Mononuclear cell (primary cell): Measurements from ENCODE around the gene ITGA3. TPM values are rescaled to one million over a fixed set of nuclear protein-coding genes. Genes with fewer than 3 reads are reported as not detected.
"Not testable (repeated sequence)": the region's sequence is repeated elsewhere in the genome, so short reads cannot be mapped to it uniquely, and the experiment has no call there.

ENCODE experiments used
- H3K27me3 ChIP-seq: 2 replicates; pipeline ENCODE4 v1.6.0; 2011; ENCODE audit warnings: low read length, control low read depth; ENCODE audit not compliant: insufficient read depth
- H3K4me1 ChIP-seq: 2 replicates; pipeline ENCODE4 v1.5.1; 2011; ENCODE audit warnings: mild to moderate bottlenecking, low read length, control low read depth; ENCODE audit not compliant: insufficient read depth
- H3K4me3 ChIP-seq: 2 replicates; pipeline ENCODE4 v1.5.1; 2011; ENCODE audit warnings: mild to moderate bottlenecking, low read length, moderate library complexity
- H3K9me3 ChIP-seq: 2 replicates; pipeline ENCODE4 v1.5.1; 2011; ENCODE audit warnings: low read depth, mild to moderate bottlenecking, control low read depth, low read length
- total RNA-seq: library from RNA; depleted of rRNA; stranded (reverse); fragments of >200 nt; gene quantifications from one replicate; pipeline ENCODE4 v1.2.3, GENCODE V29; 2012

The ITGA3 gene
- total RNA-seq, 1 donor, result 1.7 TPM

DNA sequence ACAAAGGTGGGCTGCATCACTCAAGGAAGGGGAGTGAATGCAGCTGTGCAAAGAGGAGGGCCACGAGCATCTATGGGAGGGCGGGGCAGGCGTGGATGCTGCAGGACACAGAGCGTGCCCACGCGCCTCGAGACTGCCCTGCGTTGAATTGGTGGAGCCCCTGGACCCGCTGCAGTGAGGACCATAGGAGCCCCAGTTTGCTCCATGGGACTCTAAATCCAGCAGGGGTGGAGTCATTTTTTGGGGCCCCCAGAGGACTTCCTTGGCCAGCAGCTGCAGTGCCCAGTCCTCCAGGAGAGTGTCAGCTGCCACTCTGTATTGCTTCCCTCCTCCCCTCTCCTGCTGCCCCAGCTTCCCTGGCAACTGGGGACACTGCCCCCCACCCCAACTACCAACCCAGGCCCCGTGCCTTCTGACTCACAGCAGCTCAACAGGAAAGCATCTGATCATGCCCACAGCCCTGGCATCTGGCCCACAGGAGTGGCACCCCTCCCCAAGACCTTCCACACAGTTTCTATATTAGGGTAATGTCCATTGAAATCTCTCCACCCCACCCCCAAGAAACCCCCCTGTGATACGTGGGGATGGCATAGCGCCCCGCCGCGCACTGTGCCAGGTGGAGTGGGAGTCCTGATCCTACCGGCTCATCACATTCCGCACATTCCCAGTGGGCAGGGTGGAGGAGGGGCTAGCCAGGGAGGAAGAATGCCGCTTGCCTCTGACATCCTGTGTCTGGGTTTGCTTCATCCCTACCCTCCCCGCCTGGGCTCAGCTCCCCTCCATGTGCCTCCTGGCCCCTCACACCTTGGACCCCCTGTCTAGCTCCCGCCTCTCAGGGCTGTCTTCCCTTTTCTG, 27.8 kb upstream of the ITGA3 start:
- no peak overlapping the region for H3K4me3 ChIP-seq
- H3K27me3 ChIP-seq, result peaks cover 7% of the 10 kb centered on the region
- peaks cover 9% of the 10 kb centered on the region for H3K4me1 ChIP-seq
- H3K9me3 ChIP-seq, result no peaks in the 10 kb centered on the region

GRCh38 chr17:50028736-50029120, 27.2 kb upstream of the ITGA3 start:
- no peak overlapping the region for H3K4me3 ChIP-seq
- peaks cover 9% of the 10 kb centered on the region for H3K4me1 ChIP-seq
- no peaks in the 10 kb centered on the region for H3K9me3 ChIP-seq
- peaks cover 7% of the 10 kb centered on the region for H3K27me3 ChIP-seq

- H3K4me3 ChIP-seq, result no peak overlapping the region
- H3K4me1 ChIP-seq, result peaks cover 9% of the 10 kb centered on the region
- H3K27me3 ChIP-seq, result peaks cover 7% of the 10 kb centered on the region
- no peaks in the 10 kb centered on the region for H3K9me3 ChIP-seq
Observed at GRCh38 chr17:50029185-50029584, 26.7 kb upstream of the ITGA3 start.

- Histone ChIP-seq H3K9me3 (no peaks in the 10 kb centered on the region), H3K4me3 (no peak overlapping the region), H3K4me1 (no peaks in the 10 kb centered on the region), H3K27me3 (no peaks in the 10 kb centered on the region)
Observed at GRCh38 chr17:50033316-50033715, 22.6 kb upstream of the ITGA3 start.

DNA sequence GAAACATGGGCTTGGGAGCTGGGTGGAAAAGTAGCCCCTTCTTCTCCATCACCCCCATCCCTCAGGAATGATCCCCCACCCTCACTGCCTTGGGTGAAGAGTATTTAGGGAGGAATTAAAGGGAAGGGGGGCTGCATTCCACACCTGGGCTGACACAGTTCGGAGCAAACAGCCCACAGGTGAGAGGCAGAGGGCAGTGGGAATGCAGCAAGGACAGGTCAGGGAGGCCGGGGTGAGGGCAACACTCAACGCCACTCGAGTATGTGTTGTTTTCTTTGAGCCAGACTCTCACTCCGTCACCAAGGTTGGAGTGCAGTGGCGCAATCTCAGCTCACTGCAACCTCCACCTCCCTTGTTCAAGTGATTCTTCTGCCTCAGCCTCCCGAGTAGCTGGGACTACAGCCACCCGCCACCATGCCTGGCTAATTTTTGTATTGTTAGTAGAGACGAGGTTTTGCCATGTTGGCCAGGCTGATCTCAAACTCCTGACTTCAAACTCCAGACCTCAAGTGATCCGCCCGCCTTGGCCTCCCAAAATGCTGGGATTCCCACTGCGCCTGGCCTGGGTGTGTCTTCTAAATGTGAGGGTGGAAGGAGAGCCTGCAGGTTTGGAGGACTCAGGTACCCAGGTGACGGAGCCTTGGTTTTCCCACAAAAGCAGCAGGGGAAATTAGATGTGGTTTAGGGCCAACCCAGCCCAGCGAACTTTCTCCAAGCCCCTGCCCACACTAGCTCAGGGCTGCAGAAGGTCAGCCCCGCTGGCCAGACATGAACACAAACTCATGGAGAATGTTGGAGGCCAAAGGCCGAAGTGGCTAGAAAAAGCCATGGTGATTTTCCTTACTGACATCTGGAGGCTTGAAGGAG, 21.2 kb upstream of the ITGA3 start:
- no peaks in the 10 kb centered on the region for H3K9me3 ChIP-seq
- H3K4me1 ChIP-seq, result no peaks in the 10 kb centered on the region
- H3K4me3 ChIP-seq, result no peak overlapping the region
- H3K27me3 ChIP-seq, result no peaks in the 10 kb centered on the region

DNA sequence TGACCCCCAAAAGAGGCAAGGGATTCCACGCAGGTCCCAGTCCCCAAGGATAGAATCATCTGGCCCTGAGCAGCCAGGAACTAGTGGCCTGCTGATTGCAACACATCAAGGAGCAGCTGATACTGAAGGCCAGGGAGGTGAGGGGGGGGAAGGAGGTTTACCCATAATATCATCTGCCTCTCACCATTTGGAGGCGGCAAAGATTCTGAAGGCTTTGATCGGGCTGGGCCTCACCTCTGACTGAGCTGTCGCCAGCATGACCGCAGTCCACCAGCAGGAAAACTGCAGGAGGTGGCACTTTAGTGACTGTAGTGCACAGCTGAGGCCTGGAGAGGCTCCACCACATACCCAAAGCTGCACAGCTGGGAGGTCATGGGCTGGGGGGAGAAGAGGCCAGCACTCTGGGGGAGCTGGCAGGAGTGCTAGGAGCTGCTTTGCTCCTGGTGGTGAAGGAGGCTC, 20.5 kb upstream of the ITGA3 start:
- Histone ChIP-seq H3K4me3 (no peak overlapping the region), H3K4me1 (no peaks in the 10 kb centered on the region), H3K9me3 (no peaks in the 10 kb centered on the region), H3K27me3 (no peaks in the 10 kb centered on the region)

- Histone ChIP-seq H3K4me3 (no peak overlapping the region), H3K9me3 (no peaks in the 10 kb centered on the region), H3K4me1 (no peaks in the 10 kb centered on the region), H3K27me3 (no peaks in the 10 kb centered on the region)
Observed at GRCh38 chr17:50035945-50036344, 20.0 kb upstream of the ITGA3 start.

GRCh38 chr17:50036455-50037261, 19.3 kb upstream of the ITGA3 start:
- no peaks in the 10 kb centered on the region for H3K27me3 ChIP-seq
- no peak overlapping the region for H3K4me3 ChIP-seq
- H3K9me3 ChIP-seq, result no peaks in the 10 kb centered on the region
- H3K4me1 ChIP-seq, result no peaks in the 10 kb centered on the region

DNA sequence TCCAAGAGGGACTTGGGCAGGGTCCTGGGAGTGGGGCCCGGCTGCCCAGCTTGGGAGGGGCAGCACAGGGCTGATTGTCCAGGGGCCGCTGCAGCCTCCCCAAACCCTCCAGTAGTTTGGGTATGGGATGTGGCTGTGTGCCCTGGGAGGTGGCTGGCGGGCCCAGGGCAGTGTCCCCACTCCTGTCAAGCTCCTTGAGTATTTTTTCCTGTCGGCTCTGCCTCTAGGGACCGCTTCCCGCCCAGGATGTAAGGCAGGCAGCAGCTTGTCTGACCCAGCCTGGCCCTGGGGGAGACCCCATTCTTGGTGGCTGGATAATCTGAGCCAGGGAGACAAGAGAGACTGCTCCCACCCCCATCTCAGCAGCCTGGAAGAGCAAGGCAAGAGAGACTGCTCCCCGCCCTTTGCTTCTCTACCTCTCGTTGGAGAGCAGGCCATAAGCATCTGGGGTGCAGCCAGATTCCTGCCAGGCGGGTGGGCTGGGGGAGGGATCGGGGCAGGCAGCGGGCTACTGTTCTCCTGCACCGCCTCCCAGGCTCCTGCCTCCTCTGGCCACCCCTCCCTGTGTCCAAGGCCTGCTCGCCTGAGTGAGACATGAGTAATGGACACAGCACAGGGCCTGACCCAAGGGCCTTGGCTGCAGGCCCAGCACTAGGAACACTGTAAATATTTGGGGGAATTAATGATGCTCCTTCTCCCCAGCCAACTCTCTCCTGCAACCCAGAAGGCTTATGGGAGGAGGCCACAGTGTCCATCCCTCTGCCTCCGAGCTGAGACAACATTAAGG, 18.4 kb upstream of the ITGA3 start:
- no peaks in the 10 kb centered on the region for H3K9me3 ChIP-seq
- H3K27me3 ChIP-seq, result no peaks in the 10 kb centered on the region
- H3K4me3 ChIP-seq, result no peak overlapping the region
- no peaks in the 10 kb centered on the region for H3K4me1 ChIP-seq

DNA sequence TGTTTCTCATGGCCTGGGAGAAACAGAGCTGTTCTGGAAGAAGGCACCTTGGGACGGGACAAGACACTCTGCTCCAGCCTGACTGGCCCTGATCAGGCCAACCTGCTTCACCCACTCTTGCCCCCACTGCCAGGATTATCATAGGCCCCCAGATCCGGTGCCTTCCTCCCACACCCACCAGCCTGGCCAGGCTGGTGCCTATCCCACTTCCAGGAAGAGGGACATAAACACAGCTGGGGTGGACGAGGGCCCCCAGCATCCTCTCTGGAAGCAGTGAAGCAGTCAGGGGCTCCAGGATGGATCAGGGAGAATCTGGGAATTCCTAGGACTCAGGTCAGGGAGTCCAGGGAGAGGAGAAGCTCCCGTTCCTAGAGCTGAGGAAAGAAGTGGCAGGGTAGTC, 16.9 kb upstream of the ITGA3 start:
- no peaks in the 10 kb centered on the region for H3K9me3 ChIP-seq
- no peak overlapping the region for H3K4me3 ChIP-seq
- H3K27me3 ChIP-seq, result no peaks in the 10 kb centered on the region
- H3K4me1 ChIP-seq, result no peaks in the 10 kb centered on the region

DNA sequence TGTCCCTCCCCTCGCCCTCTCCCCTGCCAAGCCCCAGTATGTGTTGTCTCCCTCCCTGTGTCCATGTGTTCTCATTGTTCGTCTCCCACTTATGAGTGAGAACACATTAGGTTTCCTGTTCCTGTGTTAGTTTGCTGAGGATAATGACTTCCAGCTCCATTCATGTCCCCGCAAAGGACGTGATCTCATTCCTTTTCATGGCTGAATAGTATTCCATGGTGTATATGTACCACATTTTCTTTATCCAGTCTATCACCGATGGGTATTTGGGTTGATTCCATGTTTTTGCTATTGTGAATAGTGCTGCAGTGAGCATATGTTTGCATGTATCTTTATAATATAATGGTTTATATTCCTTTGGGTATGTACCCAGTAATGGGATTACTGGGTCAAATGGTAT, 15.4 kb upstream of the ITGA3 start:
- not testable (repeated sequence) for H3K4me3 ChIP-seq, H3K27me3 ChIP-seq, H3K9me3 ChIP-seq, H3K4me1 ChIP-seq

DNA sequence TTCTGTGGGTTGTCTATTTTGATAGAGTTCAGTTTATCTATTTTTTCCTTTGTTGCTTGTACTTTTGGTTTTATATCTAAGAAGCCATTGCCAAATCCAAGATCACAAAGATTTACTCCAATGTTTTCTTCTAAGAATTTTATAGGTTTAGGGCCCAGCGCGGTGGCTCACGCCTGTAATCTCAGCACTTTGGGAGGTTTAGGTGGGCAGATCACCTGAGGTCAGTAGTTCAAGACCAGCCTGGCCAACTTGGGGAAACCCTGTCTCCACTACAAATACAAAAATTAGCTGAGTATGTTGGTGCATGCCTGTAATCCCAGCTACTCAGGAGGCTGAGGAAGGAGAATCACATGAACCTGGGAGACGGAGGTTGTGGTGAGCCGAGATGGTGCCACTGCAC, 13.7 kb upstream of the ITGA3 start:
- Histone ChIP-seq H3K27me3 (no peaks in the 10 kb centered on the region), H3K4me3 (no peak overlapping the region), H3K4me1 (no peaks in the 10 kb centered on the region), H3K9me3 (no peaks in the 10 kb centered on the region)

GRCh38 chr17:50043290-50044148, 12.4 kb upstream of the ITGA3 start:
- H3K27me3 ChIP-seq, result no peaks in the 10 kb centered on the region
- H3K4me1 ChIP-seq, result no peaks in the 10 kb centered on the region

More at GRCh38 chr17:50043290-50044148, 12.4 kb upstream of the ITGA3 start:
- Histone ChIP-seq H3K9me3 (no peaks in the 10 kb centered on the region), H3K4me3 (no peak overlapping the region)
